H9 (cell line): Measurements from ENCODE around the gene ACSL6. TPM values are rescaled to one million over a fixed set of nuclear protein-coding genes. Genes with fewer than 3 reads are reported as not detected.

Experiments
- DNase-seq: peaks from one replicate; pipeline ENCODE4 v3.0.0-alpha.2; 2017
- H2AFZ ChIP-seq: one replicate; pipeline ENCODE4 v1.6.1; 2013; ENCODE audit warnings: mild to moderate bottlenecking, low read length, control low read depth, moderate library complexity
- H2AK5ac ChIP-seq: 2 replicates; pipeline ENCODE4 v1.6.1; 2013; ENCODE audit warnings: low read length, control low read depth, mixed read lengths; ENCODE audit not compliant: insufficient read length
- H2BK120ac ChIP-seq: one replicate; pipeline ENCODE4 v1.6.1; 2013; ENCODE audit warnings: low read depth, mild to moderate bottlenecking, low read length, control low read depth, inconsistent platforms; ENCODE audit not compliant: poor library complexity, severe bottlenecking
- H2BK12ac ChIP-seq: 2 replicates; pipeline ENCODE4 v1.6.1; 2013; ENCODE audit warnings: low read length, control low read depth, mixed read lengths, low read depth; ENCODE audit not compliant: insufficient read length
- H2BK15ac ChIP-seq: 2 replicates; pipeline ENCODE4 v1.6.1; 2013; ENCODE audit warnings: low read depth, low read length, control low read depth
- H2BK20ac ChIP-seq: one replicate; pipeline ENCODE4 v1.6.1; 2013; ENCODE audit warnings: low read depth, mild to moderate bottlenecking, low read length, control low read depth, inconsistent platforms; ENCODE audit not compliant: poor library complexity, severe bottlenecking
- H2BK5ac ChIP-seq: 2 replicates; pipeline ENCODE4 v1.6.1; 2013; ENCODE audit warnings: low read length, control low read depth, mixed read lengths; ENCODE audit not compliant: insufficient read length
- H3K14ac ChIP-seq: 2 replicates; pipeline ENCODE4 v1.6.1; 2013; ENCODE audit warnings: low read length, control low read depth; ENCODE audit not compliant: insufficient read depth
- H3K18ac ChIP-seq: 2 replicates; pipeline ENCODE4 v1.6.1; 2013; ENCODE audit warnings: low read depth, mild to moderate bottlenecking, mixed read lengths, low read length, control low read depth; ENCODE audit not compliant: insufficient read length
- H3K23ac ChIP-seq: 2 replicates; pipeline ENCODE4 v1.6.1; 2013; ENCODE audit warnings: low read length, control low read depth, mixed read lengths, low read depth; ENCODE audit not compliant: insufficient read length
- H3K23me2 ChIP-seq: 2 replicates; pipeline ENCODE4 v1.6.1; 2013; ENCODE audit warnings: low read depth, mild to moderate bottlenecking, mixed read lengths, low read length, control low read depth; ENCODE audit not compliant: insufficient read length, poor library complexity, severe bottlenecking
- H3K27ac ChIP-seq: 2 replicates; pipeline ENCODE4 v1.5.1; 2013; ENCODE audit warnings: low read length, control low read depth, mixed read lengths, low read depth; ENCODE audit not compliant: insufficient read length
- H3K27me3 ChIP-seq: 2 replicates; pipeline ENCODE4 v1.6.1; 2013; ENCODE audit warnings: low read length, control low read depth, inconsistent platforms; ENCODE audit not compliant: insufficient read depth
- H3K4ac ChIP-seq: 2 replicates; pipeline ENCODE4 v1.6.1; 2013; ENCODE audit warnings: low read depth, mild to moderate bottlenecking, control low read depth, inconsistent platforms, low read length, moderate library complexity
- H3K4me1 ChIP-seq: 2 replicates; pipeline ENCODE4 v1.6.1; 2013; ENCODE audit warnings: low read length, control low read depth, inconsistent platforms; ENCODE audit not compliant: insufficient read depth
- H3K4me2 ChIP-seq: 2 replicates; pipeline ENCODE4 v1.6.1; 2013; ENCODE audit warnings: low read length, control low read depth, mixed read lengths; ENCODE audit not compliant: insufficient read length, insufficient read depth
- H3K56ac ChIP-seq: 2 replicates; pipeline ENCODE4 v1.6.1; 2013; ENCODE audit warnings: low read depth, mild to moderate bottlenecking, mixed read lengths, low read length, control low read depth; ENCODE audit not compliant: insufficient read length
- H3K79me1 ChIP-seq: 2 replicates; pipeline ENCODE4 v1.6.1; 2013; ENCODE audit warnings: low read depth, mild to moderate bottlenecking, moderate library complexity, low read length, control low read depth, inconsistent platforms; ENCODE audit not compliant: insufficient read depth, poor library complexity, severe bottlenecking
- H3K79me2 ChIP-seq: 2 replicates; pipeline ENCODE4 v1.6.1; 2013; ENCODE audit warnings: low read length, control low read depth, inconsistent platforms; ENCODE audit not compliant: insufficient read depth
- H3K9ac ChIP-seq: 2 replicates; pipeline ENCODE4 v1.6.1; 2013; ENCODE audit warnings: low read length, control low read depth, mixed read lengths; ENCODE audit not compliant: insufficient read length; ENCODE audit errors: extremely low read depth
- H3K9me3 ChIP-seq: one replicate; pipeline ENCODE4 v1.6.1; 2013; ENCODE audit warnings: low read depth, low read length, inconsistent platforms; ENCODE audit not compliant: control insufficient read depth
- H3T11ph ChIP-seq: one replicate; pipeline ENCODE4 v1.6.1; 2013; ENCODE audit warnings: mild to moderate bottlenecking, low read length, control low read depth, inconsistent platforms
- H4K20me1 ChIP-seq: one replicate; pipeline ENCODE4 v1.6.1; 2013; ENCODE audit not compliant: control insufficient read depth, insufficient read length, insufficient read depth
- H4K5ac ChIP-seq: 2 replicates; pipeline ENCODE4 v1.6.1; 2013; ENCODE audit warnings: low read depth, mild to moderate bottlenecking, mixed read lengths, low read length, control low read depth; ENCODE audit not compliant: insufficient read length
- H4K8ac ChIP-seq: replicated peaks from 2 replicates; pipeline ENCODE4 v1.6.1; 2013; ENCODE audit warnings: low read length, control low read depth, mixed read lengths, low read depth; ENCODE audit not compliant: insufficient read length
- H4K91ac ChIP-seq: 2 replicates; pipeline ENCODE4 v1.6.1; 2013; ENCODE audit warnings: low read depth, mild to moderate bottlenecking, moderate library complexity, mixed read lengths, low read length, control low read depth; ENCODE audit not compliant: insufficient read length
- H3K27ac Mint-ChIP-seq, 3 experiments: 2 replicates in 2 of 3; 3 replicates in 1 of 3; pipeline ENCODE4 v1.8.0; 2020 to 2021; ENCODE audit warnings: mixed read lengths in 3 of 3, mild to moderate bottlenecking in 1 of 3, moderate library complexity in 1 of 3
- H3K27me3 Mint-ChIP-seq: 2 replicates; pipeline ENCODE4 v1.8.0; 2021; ENCODE audit warnings: low read depth, mild to moderate bottlenecking, moderate library complexity, mixed read lengths
- H3K36me3 Mint-ChIP-seq, 3 experiments: 2 replicates in 2 of 3; 3 replicates in 1 of 3; pipeline ENCODE4 v1.8.0; 2020 to 2021; ENCODE audit warnings: low read depth in 3 of 3, mixed read lengths in 3 of 3; ENCODE audit not compliant: insufficient read depth in 1 of 3
- H3K4me1 Mint-ChIP-seq, 2 experiments: 2 replicates each; pipeline ENCODE4 v1.8.0; 2020; ENCODE audit warnings: mixed read lengths in 2 of 2
- H3K4me3 Mint-ChIP-seq, 2 experiments: 2 replicates in 1 of 2; 3 replicates in 1 of 2; pipeline ENCODE4 v1.8.0; 2020 to 2021; ENCODE audit warnings: mild to moderate bottlenecking in 2 of 2, mixed read lengths in 2 of 2, moderate library complexity in 1 of 2
- H3K9me3 Mint-ChIP-seq, 2 experiments: 2 replicates in 1 of 2; 3 replicates in 1 of 2; pipeline ENCODE4 v1.8.0; 2020; ENCODE audit warnings: mild to moderate bottlenecking in 2 of 2, mixed read lengths in 2 of 2, moderate library complexity in 1 of 2
- CTCF ChIP-seq: fragments of 200-600 bp; sonication (generic); conservative IDR thresholded peaks from 3 replicates; pipeline ENCODE4 v1.8.0; 2021; ENCODE audit warnings: antibody characterized with exemption, mild to moderate bottlenecking
- WGBS: extraction: QIAGEN DNeasy Blood & Tissue Kit; methylation state at CpG from one replicate; pipeline ENCODE4 v1.1.7; 2013; ENCODE audit warnings: missing lambda C conversion rate, low lambda C conversion rate, mixed read lengths; ENCODE audit not compliant: insufficient read length; ENCODE audit errors: extremely low coverage; 5-methylcytosine and 5-hydroxymethylcytosine counted together
- total RNA-seq: library from RNA; stranded (reverse); gene quantifications from 2 replicates; pipeline ENCODE4 v1.2.1, GENCODE V29; 2021

Gene ACSL6
- total RNA-seq, 1 experiment from 2014 or later = 1.6 TPM

GRCh38 chr5:131990716-131991115, 20.7 kb downstream of the ACSL6 start:
- H3K9me3 ChIP-seq = no peaks in the 10 kb centered on the region
- H3K23me2 ChIP-seq = no peaks in the 10 kb centered on the region
- H3K79me2 ChIP-seq = no peaks in the 10 kb centered on the region
- no peak overlapping the region for H4K8ac ChIP-seq
- no peaks in the 10 kb centered on the region for H3K27me3 ChIP-seq
- no peak overlapping the region for H3K9ac ChIP-seq
- Mint-ChIP-seq H3K27ac (no peak overlapping the region), H3K36me3 (no peaks in the 10 kb centered on the region), H3K4me1 (peaks cover 17 to 23% of the 10 kb centered on the region in 2 experiments), H3K4me3 (no peak overlapping the region), H3K9me3 (no peaks in the 10 kb centered on the region), H3K27me3 (no peaks in the 10 kb centered on the region; the same call in 1 of the 2 replicates)
- H3K4ac ChIP-seq = no peak overlapping the region
- no peaks in the 10 kb centered on the region for H4K20me1 ChIP-seq
- no peak overlapping the region for H3K27ac ChIP-seq
- H2BK20ac ChIP-seq = no peak overlapping the region
- H3T11ph ChIP-seq = no peak overlapping the region
- no peak overlapping the region for H4K5ac ChIP-seq
- DNase-seq = no peak
- H4K91ac ChIP-seq = no peak overlapping the region
- no peak overlapping the region for H3K18ac ChIP-seq
- no peak overlapping the region for H2AFZ ChIP-seq
- no peak overlapping the region for H2BK120ac ChIP-seq
- H3K79me1 ChIP-seq = no peaks in the 10 kb centered on the region
- H3K23ac ChIP-seq = no peak overlapping the region
- H2BK12ac ChIP-seq = no peak overlapping the region
- no peak for TF ChIP-seq CTCF
- no peak overlapping the region for H2BK15ac ChIP-seq
- H3K56ac ChIP-seq = no peak overlapping the region
- no peak overlapping the region for H3K14ac ChIP-seq
- no peak overlapping the region for H2AK5ac ChIP-seq
- WGBS = no CpG with 5 or more reads among the region's 13 CpGs
- no peak overlapping the region for H2BK5ac ChIP-seq
- H3K4me1 ChIP-seq = peaks cover 2% of the 10 kb centered on the region; the same call in 1 of the 2 replicates
- no peak overlapping the region for H3K4me2 ChIP-seq
